Stimulated activated CD4-positive, alpha-beta T cell treated with anti-CD3 and anti-CD28 coated beads, Interleukin-1b, Interleukin-23, amount 100 ng/mL, for 4 hours (primary cell): Measurements from ENCODE around the gene GUCY2C.
"Not testable (repeated sequence)": the region's sequence is repeated elsewhere in the genome, so short reads cannot be mapped to it uniquely, and the experiment has no call there.

ENCODE experiments used
- DNase-seq, 2 donors: peaks; one replicate each; pipeline ENCODE4 v3.0.0-alpha.2; 2020; ENCODE audit warnings: low read depth in 2 of 2

GUCY2C gene

DNA sequence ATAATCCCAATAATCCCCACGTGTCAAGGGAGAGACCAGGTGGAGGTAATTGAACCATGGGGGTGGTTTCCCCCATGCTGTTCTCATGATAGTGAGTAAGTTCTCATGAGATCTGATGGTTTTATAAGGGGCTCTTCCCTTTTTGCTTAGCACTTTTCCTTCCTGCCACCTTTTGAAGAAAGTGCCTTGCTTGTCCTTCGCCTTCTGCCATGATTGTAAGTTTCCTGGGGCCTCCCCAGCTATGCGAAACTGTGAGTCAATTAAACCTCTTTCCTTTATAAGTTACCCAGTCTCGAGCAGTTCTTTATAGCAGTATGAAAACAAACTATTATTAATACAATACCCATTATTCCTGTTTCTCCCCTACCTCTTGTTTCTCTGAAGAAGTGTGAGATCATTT is 14.2 kb downstream of the GUCY2C start:
- DNase-seq: not testable (repeated sequence)

DNA sequence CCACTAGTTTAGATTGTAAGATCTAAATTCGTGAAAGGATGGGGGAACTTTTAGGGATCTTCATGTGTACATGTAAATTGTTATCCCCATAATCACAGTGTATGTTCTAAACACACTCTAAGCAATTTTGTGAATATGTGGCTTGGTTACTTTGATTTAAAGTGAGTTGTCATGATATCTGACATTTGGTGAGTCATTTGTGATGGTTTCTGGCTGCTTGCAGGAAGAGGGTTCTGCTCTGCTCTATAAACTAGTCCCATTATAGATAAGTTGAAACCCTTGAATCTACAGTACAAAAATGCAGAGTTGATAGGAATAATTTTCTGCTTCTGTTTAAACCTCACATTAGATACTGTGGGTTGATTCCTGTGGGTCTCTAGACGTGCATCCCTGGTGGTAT is 14.8 kb downstream of the GUCY2C start:
- no peak for DNase-seq

- no peak for DNase-seq
Measured at GRCh38 chr12:14681190-14681589, 15.2 kb downstream of the GUCY2C start.

- no peak for DNase-seq
Measured at GRCh38 chr12:14678547-14679150, 17.8 kb downstream of the GUCY2C start.

DNA sequence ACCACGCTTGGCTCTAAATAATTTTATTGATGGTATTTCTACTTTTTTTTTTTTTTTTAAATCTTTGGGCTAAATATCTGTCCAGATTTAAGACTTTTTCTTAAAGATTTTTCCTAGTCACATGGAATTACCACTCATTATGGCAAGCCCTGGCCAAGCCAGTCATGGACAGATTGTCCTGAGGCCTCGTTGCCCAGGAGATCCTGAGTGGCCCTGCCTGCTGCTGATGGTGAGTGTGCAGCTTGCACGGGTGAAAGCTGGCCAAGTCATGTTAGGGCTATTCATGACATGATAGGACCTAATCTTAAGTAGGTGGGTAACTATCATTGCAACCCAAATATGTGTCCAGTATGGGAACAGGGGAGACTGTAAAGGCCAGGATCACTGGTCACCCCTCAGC is 27.8 kb downstream of the GUCY2C start:
- no peak for DNase-seq

DNA sequence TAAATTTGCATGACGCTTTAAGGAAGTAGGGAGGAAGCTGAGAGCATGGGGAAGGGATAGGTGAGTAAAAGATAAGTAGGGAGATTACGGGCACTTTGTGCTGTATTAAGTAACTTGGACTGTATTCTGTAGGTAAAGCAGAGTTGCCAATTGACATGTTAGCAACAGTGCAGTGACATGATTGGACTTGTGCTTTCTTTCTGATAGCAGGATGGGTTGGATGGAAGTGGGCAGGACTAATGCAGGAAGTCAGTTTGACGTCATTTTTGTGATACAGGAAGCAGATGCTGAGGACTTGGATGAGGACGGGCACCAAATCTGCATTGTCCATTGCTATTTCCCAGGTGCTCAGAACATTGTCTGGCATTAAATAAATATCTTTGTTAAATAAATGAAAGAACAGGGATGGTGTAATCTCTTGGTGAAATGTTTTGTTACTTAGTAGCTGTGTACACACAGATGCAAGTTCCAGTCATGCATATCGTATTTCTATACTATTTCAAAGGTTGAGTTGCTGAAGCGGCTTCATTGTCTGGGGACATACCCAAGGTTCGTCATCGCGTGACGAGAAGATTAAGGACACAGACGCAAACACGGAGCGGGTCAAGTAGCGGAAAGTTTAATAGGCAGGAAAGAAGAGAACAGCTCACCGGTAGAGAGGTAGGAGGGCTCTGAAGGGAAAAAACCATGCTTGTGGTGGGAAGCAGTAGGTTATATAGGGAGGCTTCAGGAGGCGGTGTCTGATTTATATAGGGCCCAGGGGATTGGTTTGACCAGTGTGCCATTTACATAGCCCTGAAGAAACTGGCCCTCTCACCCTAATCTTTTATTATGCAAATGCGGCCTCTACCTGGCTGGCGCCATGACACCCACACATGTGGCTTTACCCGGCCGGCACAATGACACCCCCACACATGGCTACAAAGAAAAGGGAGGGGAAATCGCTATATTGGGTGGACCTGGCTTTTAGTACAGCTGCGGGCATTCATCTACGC is 30.7 kb downstream of the GUCY2C start:
- no peak for DNase-seq

- peak in 1 of 2 donors; percentile 25 for DNase-seq
Measured at GRCh38 chr12:14664434-14665023, 31.9 kb downstream of the GUCY2C start.

GRCh38 chr12:14663002-14663401 is 33.4 kb downstream of the GUCY2C start:
- no peak for DNase-seq

DNA sequence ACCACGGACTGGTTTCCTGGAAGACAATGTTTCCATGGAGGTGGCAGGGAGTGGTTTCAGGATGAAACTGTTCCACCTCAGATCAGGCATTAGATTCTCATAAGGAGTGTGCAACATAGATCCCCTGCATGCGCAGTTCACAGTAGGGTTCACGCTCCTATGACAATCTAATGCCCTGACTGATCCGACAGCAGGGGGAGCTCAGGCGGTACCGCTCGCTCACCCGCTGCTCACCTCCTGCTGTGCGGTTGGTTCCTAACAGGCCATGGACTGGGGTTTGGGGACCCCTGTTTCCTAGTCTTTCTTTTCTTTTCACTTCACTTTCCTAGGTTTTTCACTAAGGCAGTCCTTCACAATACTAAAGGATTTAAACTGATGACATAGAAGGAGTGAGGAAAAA is 39.6 kb downstream of the GUCY2C start:
- DNase-seq: no peak

GRCh38 chr12:14655284-14655683 is 41.1 kb downstream of the GUCY2C start:
- DNase-seq: no peak

DNA sequence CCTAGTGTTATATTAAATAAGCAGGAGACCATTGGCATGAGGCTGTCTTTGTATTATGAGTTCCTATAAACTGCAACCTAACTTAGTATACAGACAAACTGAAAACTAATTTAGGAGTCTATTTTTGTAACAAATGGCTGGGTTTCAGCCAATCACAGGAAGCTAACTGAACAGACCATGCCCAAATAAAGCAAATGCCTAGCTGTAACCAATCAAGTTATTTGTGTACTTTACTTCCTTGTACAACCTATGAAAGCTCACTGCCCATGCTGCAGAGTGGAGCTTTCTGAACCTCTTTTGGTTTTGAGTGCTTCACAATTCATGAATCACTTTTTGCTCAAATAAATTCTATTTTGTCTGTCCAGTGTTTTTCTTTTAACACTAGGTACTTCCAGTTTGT is 41.6 kb downstream of the GUCY2C start:
- no peak for DNase-seq

GRCh38 chr12:14654416-14654815 is 42.0 kb downstream of the GUCY2C start:
- no peak for DNase-seq

- DNase-seq: no peak
Measured at GRCh38 chr12:14652483-14652882, 43.9 kb downstream of the GUCY2C start.

- no peak for DNase-seq
Measured at GRCh38 chr12:14651371-14651770, 45.0 kb downstream of the GUCY2C start.

DNA sequence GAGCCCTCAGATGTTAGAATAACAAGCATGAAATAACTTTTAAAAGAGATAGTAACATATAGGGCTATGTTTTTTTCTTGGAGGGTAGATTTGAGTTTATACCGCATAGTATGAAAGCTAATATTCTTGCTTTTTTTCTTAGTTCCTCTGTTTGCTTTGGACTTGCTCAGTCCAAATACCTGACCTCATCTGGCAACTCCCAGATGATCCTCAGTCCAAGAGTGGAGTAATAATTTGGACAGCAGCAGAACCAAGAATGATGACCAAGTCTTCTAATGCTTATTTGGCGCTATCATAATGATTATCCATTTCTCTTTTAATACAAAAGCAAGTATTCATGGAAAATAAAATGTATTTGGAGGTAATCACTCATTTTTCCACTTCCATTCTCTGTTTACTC is 45.6 kb downstream of the GUCY2C start:
- DNase-seq: no peak

- no peak for DNase-seq
Measured at GRCh38 chr12:14647028-14647750, 49.2 kb downstream of the GUCY2C start.

- DNase-seq: no peak
Measured at GRCh38 chr12:14643251-14643650, 53.1 kb downstream of the GUCY2C start.

- no peak for DNase-seq
Measured at GRCh38 chr12:14638066-14638465, 58.3 kb downstream of the GUCY2C start.

GRCh38 chr12:14635776-14636175 is 60.6 kb downstream of the GUCY2C start:
- no peak for DNase-seq

DNA sequence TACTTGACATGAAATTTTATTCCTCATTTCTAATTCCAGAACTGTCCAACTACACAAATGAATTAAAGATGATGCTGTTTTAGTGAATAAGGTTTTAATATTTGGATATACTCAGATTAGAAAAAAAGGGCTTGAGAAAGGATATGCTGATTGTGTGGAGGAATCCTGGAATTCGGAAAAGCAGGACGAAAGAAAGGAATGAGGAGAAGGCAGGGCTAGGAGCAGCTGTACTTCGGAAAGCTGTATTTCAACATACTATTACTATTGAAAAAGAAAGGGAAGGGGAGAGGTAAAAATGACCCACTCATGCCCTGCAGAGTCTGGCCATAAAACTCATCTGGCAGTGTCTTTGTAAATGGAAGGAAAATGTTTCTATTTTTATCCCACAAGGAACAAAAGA is 65.6 kb downstream of the GUCY2C start:
- no peak for DNase-seq

DNA sequence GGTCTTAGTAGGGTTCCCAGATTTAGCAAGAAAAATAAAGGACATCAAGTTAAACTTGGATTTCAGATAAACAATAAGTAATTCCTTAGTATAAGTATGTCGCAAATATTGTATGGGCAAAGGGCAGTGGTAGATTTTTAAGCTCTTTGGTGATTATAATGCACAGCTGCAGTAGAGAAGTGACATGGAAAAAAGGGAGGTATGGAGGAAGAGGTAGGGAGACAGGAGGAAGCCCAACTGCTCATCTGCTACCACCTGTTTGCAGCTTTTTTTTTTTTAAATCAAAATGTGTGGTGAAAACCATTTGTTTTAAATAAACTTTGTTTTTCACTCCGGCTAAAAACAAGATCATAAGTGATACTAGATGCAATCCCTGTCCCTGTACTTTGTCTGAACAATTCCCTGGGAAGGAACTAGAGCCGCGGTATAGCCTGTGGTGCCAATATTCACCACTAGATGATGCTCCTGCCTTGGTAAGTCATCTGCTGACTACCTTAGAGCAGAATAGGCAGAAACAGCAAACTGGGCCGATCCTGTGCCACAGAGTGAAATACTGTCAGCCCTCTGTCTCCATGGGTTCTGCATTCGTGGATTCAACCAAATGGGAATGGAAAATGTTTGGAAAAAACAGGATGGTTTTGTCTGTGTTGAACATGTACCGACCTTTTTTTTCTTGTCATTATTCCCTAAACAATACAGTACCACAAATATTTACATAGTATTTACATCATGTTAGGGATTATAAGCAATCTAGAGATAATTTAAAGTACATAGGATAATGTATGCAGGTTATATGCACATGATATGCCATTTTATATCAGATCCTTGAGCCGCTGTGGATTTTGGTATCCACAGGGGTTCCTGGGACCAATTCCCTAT is 66.3 kb downstream of the GUCY2C start:
- DNase-seq: peak; percentile 34 to 50
